Midbrain (tissue), 1 donor: ENCODE results near the gene PREX1.

ENCODE experiments used
- DNase-seq: peaks from one replicate; lab custom pipeline; 2025; lab: John Stamatoyannopoulos, UW

Gene PREX1

DNA sequence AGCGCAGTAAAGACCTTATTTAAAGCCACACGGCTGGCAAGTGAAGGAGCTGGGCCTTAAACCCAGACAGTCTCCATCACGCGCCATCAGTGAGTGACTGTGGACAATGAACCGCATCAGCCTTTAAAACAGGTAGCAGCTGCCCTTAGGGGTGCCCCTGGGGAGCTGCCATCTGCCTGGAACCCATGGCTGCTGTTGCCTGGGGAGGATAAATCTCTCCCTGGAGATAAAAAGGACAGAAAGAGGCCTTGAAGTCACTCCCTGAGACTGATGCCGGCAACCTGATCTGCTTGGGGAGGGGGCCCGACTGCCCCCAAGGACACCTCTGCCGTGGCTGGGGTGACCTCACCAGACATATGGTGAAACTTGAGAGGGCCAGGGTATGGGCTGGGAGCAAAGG, 73.5 kb downstream of the PREX1 start:
- DNase-seq, result no peak

DNA sequence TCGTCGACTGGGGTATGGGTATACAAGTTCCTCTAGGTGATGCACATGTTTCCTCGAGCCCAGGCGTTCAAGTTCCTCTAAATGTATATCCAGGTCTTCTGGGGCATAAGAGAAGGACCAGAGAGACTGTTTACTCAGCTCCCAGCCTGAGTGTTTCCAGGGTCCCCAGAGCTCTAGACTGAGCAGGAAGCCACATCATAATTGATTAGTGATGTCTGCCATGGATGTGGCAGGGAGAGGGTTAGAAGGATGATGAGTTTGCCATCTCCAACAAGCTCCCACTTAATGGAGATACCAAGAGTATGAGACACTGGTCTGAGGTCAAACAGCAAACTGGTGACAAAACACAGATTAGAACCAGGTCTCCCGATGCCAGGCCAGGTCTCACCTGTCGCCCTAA, 74.8 kb downstream of the PREX1 start:
- DNase-seq, result no peak

DNA sequence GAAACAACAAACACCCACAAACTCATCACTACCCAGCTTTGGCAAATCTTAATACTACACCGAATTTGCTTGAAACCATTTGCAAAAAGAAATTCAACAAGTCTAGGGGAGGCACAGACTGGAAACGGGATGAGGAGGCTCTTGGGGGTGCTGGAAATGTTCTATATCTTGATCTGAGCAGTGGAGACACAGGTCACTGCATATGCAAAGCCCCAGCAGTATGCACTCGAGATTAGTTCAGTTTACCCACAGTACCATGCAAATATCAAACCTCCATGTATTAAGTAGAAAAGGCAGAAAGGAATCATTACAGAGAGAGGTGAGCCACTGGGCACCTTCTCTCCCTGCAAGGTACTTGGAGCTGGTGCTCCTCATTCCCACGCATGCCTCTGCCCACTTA, 75.9 kb downstream of the PREX1 start:
- DNase-seq, result no peak

DNA sequence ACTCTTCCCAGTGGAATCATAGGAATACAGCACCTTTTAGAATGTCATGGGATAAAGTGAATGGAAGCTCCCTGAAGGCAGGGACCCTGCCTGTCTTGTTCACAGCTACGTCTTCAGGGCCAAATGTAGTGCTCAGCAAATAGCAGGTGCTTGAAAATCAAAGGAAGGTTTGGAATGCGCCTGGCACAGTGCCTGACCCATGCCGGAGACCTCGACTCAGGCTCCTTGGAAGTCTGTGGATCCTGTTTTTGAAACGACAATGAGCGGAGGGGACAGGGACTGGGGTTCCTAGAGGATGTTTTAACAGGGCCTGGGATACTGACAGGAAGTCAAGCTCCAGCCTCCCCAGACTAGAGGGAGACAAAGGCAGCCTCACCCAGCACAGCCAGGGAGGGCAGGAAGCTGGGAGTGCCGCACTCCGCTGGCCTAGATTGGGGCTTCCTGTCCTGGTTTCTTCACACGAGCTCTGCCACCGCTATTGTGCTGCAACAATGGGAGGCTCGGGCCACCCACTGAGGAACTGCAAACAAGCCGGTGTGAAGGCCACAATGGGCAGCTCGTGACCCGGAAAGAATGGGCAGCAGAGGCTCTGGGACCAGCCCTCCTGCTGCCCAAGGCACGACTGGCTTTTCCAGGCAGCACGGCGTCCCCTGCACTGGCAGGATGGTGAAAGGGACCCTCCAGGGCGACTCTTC, 76.7 kb downstream of the PREX1 start:
- DNase-seq, result peak; percentile 80

DNA sequence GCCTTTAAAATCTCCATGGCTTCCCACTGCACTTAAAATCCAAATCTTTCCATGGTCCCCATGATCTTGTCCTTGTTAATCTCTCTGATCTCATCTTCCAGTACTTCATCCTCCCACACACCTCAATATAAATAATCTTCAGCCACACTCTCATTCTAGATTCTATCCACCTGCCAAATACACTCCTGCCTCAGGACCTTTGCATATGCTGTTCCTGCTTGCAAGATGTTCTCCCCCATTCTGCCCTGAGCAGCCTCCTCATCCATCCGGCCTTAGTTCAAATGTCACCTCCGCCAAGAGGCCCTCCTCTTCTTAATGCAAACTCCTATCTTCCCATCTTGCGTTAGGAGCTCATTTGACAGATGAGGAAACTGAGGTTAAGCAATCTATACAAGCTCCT, 77.4 kb downstream of the PREX1 start:
- no peak for DNase-seq

DNA sequence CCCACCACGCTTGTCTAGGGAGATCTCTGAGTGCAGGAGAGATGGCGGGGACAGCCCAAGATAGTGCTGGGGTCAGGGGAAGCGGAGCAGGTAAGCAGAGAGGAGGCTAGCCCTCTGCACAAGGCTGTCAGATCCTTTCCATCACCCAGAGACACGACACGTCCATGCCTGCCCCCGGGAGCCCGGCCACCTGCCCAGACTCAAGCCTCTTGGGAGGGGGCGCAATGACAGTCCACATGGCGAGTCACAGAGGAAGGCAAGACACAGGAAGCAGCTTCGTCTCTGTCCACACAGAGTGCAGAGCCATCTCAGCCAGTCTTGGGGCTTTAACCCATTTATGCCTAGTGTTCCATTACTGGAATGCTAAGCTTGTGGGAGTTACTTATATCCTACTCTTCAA, 78.4 kb downstream of the PREX1 start:
- no peak for DNase-seq

DNA sequence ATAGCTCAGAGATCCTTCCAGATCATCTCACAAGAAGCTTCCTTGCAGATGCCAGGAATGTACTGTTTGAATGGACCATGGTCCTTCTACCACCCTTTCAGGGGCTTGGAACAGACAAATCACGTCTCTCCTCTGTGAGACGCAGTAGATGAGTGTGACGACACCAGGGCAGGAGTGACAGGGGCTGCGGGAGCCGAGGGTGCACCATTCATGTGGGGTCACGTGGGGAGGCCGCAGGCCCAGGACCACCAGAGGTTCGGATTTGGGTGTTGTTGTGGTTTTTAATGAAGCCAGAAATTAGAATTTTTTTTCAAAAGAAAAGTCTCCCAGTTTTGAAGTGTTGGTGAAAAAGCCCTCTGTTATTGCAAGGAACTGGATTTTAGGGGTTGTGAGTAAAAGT, 79.2 kb downstream of the PREX1 start:
- DNase-seq, result no peak

DNA sequence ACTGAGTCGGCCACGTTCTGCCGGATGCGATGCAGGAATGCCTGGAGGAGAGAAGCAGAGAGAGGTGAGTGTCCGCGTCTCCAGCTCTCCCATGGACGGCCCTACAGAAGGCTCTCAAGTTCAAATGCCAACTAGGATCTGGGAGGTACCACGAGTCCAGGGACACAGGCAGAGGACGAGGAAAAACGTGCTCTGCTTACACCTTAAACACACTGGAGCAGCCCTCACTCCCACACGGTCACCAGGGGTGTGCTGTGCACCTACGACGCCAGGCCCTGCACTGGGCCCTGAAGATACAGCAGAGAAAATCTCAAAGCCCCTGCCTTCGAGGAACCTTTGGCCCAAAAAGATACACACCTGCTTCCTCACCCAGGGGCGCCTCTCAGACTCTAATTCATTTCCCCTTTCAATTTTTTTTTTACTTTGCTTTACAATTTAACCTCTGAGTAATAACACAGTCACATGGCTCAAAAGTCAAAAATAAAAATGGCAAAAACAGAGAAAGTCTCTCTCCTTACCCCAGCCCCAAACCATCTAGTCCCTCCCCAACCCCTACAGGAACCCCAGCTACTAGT, 79.9 kb downstream of the PREX1 start:
- DNase-seq, result no peak

DNA sequence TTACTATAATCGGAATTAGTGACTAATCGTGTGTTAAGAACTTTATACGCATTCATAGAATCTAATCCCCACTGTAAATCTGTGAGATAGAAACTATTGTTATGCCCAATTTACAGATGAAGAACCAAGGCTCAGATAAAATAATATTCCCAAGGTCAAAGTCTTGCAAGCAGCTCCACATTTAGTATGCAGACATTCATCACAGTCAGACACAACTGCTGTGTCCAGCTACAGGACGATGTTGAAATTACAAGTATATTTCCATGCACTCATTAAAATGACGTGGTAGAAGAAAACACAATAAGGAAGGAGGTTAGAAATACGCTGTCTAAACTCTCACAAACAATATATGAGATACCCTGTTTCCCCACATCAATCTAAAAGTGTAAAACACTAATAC, 82.5 kb downstream of the PREX1 start:
- no peak for DNase-seq

DNA sequence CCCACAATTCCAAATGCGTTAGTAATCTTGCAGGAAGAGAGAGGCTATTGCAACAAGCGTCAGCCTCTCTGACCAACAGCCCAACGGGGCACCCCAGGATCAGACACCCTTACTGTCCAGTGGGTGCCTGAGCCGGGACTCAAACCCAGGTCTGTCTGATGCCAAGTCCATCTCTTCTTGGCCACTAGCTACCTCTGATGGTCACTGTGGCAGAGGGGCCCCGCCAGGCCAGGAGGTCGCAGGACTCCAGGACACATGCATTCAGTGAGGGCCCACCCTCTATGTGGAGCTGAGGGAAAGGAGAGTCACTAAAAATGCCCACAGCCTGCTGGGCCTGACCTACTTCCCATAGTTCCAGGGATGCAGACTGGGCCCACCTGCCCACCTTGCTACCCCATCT, 83.3 kb downstream of the PREX1 start:
- DNase-seq, result no peak

DNA sequence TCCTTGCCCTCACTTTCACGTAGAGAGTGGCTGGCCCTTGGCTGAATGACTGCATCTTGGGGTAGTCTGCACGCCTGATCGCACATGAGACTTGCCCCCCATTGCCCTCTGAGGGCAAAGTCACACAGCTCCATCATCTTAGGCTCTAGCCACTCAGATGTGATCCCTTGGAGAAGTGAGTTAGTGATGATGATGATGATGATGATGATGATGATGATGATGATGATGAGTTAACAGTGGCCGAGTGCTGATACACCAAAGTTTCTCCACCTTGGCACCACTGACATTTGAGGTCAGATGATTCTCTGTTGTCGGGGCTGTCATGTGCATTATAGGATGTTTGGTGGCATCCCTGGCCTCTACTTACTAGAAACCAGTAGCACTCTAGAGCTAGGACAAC, 84.0 kb downstream of the PREX1 start:
- DNase-seq, result no peak

DNA sequence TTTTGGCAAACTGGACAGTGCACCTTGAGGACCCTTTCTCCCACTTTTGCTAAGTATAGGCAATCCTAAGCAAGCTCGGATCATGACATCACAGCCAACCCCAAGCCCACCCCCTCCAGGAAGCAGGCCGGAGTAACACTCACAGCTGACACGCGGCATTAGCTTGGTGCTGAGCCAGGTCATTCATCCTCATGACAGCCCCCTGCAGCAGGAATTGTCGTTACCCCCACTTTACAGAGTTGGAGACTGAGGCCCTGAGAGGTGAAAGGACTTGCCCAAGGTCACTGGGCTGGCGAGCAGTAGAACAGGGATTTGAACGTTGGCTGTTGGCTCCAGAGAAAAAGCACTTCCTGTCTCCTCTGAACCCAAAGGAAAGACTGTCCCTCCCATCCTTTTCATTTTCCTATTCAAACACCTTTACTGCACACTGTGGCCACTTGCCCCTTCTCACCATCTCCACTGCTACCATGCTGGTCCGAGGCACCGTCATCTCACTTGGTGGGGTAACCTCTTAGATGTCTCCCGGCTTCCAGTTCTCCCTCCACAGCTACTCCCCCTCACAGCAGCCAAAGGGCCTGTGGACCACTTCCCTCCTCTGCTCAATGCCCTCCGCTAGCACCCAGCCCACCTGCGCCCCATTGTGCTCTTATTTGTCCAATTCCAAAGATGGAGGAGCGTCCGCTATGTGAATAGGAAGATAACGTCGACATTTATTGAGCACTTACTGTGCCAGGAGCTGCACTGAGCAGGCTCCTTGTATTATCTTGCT, 84.7 kb downstream of the PREX1 start:
- DNase-seq, result no peak

DNA sequence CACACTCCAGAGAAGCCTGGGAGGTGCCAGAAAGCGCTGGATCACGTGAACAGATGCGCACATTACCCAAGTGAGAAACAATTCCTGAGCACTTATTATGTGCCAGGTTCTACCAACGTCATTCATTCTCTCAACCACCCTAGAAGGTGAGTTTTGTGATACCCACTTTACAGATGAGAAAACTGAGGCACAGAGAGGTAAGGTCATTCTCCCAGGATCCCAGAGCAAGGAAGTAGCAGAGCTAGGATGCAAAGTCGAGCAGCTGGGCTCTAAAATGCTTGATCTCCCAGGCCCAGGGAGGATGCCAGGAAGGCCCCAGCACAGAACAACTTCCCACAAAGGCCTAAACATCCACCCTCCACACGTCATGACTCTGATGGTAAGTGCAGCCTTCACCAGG, 85.6 kb downstream of the PREX1 start:
- DNase-seq, result no peak

DNA sequence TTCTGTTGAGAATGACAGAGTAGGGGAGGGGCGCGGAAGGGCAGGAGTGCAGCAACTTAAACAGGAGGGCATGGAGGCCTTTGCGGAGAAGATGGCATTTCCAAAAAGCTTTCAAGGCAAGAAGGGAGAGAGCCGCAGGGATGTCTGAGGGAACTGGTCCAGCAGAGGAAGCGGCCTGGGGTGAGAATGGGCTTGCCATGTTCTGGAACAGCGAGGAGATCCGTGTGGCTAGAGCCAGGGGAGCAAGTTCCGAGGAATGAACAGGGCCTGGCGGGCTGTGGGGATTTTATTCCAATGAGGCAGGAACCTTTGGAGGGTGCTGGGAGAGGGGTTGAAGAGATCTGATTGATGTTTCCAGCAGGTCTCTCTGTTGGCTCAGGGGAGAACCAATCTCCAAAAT, 86.1 kb downstream of the PREX1 start:
- DNase-seq, result no peak

DNA sequence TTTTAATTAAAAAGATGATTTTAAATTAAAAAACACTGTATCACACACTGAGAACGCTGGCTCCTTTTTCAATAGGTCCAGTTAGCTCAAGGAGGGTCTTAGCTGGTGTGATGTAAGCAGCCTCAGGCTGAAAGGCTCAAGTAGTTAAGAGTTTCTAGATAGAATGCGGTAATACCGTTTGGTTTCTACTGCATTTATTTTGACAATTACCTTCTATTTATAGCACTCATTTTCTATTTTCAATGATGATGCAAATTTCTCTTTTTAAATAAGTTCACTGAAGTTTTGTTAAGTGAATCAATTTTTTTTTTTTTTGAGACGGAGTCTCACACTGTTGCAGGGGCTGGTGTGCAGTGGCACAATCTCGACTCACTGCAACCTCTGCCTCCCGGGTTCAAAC, 87.1 kb downstream of the PREX1 start:
- no peak for DNase-seq

DNA sequence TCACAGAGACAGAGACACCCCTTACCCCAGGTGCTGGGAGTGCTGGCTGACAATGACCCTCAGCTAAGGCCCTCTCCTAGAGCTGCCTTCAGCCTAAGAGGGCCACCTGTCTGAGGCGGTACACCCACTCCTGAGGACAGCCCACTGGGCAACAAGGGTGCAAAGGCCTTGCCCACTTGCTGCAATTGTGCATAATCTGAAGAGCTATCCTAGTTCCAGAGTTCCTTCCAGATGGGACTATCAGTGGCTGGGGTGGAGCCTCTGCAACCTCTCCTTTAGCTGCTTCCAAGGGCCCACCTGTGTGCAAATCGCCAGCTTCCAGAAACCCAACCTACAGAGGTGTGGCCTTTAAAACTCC, 87.5 kb downstream of the PREX1 start:
- no peak for DNase-seq

DNA sequence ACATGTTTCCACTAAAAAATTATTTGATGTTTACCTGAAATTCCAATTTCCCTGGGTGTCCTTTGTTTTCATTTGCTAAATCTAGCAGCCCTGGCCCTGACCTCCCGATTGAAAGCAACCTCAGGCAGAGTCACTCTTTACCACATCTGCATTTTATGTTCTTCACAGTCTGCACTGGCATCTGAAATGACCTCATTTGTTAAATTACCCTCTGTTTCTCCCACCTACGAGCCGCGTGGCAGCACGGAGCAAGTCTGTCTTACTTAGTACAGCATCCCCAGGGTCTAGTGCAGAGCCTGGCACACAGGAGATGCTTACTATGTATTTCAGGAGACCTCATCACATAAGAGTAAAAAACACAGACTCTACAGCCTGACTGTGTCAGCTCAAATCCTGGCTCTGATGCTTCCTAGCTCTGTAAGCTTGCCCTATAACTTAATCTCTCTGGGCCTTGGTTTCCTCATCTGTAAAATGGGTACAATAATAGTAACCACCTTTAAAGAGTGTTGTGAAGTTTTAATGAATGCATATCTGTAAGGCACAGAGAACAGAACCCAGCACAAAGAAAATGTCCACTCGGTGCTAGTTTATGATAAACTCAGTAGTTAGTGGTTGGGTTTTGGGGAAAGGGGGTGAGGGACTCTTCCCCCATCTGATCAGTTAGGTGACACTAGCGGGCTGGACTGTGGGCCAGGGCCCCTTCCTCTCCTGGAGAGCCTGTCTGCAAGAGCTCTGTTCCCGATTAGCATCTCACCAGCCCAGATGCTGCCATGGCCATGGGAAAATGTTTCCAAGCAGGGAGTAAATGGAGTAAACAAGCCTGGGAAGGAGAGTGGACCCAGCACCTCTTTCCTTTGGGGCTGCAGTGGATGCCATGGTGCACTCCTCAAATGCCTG, 88.2 kb downstream of the PREX1 start:
- DNase-seq, result no peak

DNA sequence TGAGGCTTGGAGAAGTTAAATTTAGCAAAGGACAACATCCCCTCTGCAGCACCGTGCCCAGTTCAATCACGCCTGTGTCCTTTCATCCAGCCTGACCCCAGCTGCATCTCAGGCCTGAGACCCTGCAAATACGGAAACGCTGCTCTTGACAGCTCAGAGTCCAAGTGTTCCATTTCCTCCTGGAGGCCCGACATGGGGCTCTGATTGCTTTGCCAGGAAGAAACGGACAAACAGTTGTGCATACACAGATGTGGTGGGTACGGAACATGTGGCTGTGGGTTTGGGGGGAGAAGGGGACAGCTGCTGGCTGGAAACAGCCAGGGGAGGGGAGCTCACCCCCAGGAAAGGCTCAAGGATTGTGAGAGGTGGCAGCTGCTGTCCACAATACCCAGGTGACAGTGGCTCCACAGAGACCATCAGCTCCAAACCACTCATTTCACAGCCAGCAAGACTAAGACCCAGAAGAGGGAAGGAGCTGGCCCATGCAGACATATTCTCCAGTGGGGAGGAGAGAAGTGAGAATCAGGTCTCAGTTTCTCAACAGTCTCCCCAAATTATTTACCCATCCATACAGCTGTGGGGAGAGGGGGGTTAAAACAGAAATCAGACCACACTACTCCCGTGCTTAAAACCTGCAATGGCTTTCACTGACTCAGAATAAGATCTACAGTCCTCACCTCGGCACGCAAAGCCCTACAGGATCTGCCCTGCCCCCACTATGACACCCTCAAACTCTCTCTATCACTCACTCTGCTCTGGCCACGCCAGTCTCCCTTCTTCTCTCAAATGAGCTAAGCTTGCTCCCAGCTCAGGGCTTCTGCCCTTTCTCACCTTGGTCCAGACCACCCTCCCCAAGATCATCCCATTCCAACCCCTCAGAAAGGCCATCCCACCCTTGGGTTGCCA, 89.1 kb downstream of the PREX1 start:
- no peak for DNase-seq

DNA sequence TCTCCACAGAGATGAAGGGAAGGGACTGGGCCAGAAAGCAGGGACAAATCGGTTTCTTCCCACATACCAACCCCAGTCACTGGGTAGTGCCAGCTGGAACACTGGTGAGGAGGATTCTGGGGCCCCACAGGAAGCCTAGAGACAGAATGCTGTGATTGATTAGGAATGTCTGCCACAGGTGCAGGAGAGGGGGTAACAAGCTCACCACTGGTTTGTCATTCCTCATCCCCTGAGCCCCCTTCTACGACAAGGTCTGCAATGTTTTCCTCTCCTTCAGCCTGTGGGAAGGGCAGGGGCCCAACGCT, 89.8 kb downstream of the PREX1 start:
- DNase-seq, result no peak

DNA sequence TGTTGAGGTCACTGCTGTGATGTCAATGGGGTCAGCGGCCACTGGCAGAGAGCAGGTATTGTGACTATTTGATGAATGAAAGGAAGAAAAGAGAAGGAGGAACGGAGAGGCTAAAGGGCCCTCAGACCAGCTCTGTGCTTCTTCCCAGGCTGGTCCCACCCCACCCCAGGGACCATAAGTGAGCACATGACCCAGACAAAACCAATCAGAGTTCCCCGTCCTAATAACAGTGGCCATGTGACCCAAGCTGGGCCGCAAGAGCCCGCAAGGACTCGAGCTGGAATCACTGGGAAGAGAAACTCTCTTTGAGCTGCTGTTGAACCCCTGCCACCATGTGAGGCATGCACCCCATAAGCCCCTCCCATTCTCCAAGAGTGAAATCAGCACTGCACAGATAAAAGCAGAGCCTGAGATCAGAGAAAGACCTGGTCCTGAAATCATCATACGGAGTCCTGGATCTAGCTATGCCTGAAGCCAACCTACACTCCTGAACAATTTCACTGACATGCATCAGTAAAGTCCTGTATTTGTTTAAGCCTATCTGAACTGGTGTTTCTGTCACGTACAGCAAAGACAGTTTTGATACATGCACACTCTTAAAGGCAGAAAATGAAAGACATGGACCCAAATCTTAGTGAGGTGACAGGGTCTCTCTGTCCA, 90.2 kb downstream of the PREX1 start:
- DNase-seq, result peak; percentile 78

DNA sequence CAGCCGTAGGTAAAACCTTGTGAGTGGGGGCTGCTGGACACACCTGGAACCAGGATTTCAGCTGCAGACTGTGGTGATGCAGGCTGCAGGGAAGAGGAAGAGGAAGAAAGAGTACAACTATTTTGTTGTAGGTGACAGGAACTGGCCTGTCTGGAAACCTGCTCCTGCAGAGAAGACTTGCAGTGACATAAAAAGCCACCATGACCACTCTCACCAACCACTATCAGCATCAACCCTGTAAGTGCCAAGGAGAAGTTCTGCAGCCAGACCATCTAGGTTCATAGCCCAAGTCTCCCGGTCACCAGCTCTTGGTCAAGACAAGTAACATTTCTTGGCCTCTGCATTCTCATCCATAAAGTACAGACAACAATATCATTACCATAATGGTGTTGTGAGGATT, 91.2 kb downstream of the PREX1 start:
- DNase-seq, result no peak
